Uterus (tissue), 2 donors: Measurements from ENCODE around the gene KIAA0232.

ENCODE experiments used
- POLR2A ChIP-seq, 2 donors: fragments of 450-650 bp; IDR thresholded peaks; one replicate each; pipeline ENCODE4 v1.6.1; 2016; ENCODE audit warnings: antibody characterized with exemption in 2 of 2, mild to moderate bottlenecking in 1 of 2, moderate library complexity in 1 of 2
- TF ChIP-seq, protein P1 (sequence below), 4 experiments: fragments of 200-600 bp in 2 of 4; fragments of 450-650 bp in 2 of 4; sonication (generic) in 2 of 4; IDR thresholded peaks; one replicate each; pipeline ENCODE4 v1.5.1; 2016 to 2019; ENCODE audit warnings: antibody characterized with exemption in 4 of 4, mild to moderate bottlenecking in 2 of 4, moderate library complexity in 1 of 4

DNA sequence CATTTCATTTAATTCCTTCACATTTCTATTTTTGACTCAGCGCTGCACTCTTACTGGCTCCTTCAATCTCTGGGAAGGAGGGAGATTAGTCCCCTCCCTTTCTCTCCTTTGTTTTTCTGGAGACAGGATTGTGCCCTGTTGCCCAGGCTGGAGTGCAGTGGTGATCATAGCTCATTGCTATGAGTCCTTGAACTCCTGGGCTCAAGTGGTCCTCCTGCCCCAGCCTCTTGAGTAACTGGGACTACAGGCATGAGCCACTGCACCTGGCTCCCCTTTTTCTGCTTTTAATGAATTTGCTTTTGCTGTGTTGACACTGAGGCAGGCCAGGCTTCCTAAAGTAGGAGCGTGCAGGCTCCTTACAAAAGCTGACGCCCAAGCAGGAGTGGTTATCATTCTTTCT is 137.6 kb downstream of the KIAA0232 start:
- TF ChIP-seq, protein P1, sequence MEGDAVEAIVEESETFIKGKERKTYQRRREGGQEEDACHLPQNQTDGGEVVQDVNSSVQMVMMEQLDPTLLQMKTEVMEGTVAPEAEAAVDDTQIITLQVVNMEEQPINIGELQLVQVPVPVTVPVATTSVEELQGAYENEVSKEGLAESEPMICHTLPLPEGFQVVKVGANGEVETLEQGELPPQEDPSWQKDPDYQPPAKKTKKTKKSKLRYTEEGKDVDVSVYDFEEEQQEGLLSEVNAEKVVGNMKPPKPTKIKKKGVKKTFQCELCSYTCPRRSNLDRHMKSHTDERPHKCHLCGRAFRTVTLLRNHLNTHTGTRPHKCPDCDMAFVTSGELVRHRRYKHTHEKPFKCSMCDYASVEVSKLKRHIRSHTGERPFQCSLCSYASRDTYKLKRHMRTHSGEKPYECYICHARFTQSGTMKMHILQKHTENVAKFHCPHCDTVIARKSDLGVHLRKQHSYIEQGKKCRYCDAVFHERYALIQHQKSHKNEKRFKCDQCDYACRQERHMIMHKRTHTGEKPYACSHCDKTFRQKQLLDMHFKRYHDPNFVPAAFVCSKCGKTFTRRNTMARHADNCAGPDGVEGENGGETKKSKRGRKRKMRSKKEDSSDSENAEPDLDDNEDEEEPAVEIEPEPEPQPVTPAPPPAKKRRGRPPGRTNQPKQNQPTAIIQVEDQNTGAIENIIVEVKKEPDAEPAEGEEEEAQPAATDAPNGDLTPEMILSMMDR (IDR thresholded peaks at IDR 0.05): no peak
- no peak for TF ChIP-seq POLR2A (IDR thresholded peaks at IDR 0.05)
